NCI-H524 treated with DMSO at 0.1 percent for 48 hours (cell line): ENCODE measurements around the gene SFXN5.
"Not testable (repeated sequence)": the region's sequence is repeated elsewhere in the genome, so short reads cannot be mapped to it uniquely, and the experiment has no call there.

Source experiments
- DNase-seq: peaks from one replicate; lab custom pipeline; 2025; lab: John Stamatoyannopoulos, UW

The SFXN5 gene, protein sequence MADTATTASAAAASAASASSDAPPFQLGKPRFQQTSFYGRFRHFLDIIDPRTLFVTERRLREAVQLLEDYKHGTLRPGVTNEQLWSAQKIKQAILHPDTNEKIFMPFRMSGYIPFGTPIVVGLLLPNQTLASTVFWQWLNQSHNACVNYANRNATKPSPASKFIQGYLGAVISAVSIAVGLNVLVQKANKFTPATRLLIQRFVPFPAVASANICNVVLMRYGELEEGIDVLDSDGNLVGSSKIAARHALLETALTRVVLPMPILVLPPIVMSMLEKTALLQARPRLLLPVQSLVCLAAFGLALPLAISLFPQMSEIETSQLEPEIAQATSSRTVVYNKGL

DNA sequence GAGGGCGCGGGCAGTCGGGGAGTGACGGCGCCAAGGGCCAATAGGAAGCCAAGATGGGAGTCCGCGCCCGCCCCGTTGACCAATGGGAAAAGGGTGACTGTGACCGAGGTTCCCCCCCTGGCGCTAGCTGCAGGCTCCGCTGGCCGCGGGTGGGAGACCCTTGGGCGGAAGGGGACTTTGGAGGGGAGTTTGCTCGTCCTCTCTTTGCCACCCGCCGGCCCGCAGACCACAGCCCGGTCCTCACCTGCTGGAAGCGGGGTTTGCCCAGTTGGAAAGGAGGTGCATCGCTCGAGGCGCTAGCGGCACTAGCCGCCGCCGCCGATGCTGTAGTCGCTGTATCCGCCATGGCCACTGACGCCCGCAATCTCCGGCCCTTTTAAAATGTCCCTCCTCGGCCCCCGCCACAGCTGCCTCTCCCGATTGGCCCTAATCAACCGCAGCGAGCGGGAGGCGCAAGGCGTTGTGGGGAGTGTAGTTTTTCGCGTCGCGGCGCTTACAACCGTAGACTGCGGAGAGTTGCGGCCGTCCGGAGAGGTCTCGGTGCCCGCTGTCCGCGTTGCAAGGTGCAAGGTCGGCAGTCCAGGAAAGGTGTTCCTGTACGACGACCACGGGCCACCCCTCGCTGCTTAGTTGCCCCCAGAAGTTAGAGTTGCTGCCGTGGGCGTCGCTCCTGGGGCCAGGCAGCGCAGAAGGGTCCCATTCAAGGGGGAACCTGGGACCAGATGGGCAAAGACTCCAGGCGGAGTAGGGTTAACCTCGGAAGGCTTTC lies at the start of gene SFXN5:
SFXN5 (minus strand) TSS at position 353 of the 769 bp plus-strand sequence; CDS start at position 346, 7 bp downstream.
- DNase-seq, result peak; percentile 63

DNA sequence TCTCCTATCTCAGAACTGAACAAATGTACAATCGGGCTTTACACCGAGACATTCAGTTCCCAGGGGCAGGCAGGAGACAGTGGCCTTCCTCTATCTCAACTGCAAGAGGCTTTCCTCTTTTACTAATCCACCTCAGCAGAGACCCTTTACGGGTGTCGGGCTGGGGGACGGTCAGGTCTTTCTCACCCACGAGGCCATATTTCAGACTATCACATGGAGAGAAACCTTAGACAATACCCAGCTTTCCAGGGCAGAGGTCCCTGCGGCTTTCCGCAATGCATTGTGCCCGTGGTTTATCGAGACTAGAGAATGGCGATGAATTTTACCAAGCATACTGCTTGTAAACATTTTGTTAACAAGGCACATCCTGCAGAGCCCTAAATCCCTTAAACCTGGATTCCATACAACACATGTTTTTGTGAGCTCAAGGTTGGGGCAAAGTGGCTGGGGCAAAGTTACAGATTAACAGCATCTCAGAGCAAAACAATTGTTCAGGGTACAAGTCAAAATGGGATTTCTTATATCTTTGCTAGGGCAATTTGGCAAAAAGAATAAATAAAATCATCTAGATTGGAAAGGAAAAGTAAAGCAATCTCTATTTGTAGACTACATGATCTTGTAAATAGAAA lies 48.2 kb upstream of the SFXN5 start:
- not testable (repeated sequence) for DNase-seq

DNA sequence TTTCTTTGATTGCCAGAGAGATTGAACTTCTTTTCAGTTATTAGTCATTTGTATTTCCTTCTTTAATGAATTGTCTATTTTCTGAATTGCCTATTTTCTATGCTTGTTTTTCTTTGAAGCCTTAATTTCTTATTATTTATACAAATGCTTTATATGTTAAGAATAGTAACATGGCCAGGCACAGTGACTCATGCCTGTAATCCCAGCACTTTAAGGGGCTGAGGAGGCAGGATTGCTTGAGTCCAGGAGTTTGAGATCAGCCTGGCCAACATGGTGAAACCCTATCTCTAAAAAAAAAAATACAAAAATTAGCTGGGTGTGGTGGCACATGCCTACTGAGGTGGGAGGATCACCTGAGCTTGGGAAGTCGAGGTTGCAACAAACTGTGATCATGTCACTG lies 45.9 kb upstream of the SFXN5 start:
- no peak for DNase-seq

DNA sequence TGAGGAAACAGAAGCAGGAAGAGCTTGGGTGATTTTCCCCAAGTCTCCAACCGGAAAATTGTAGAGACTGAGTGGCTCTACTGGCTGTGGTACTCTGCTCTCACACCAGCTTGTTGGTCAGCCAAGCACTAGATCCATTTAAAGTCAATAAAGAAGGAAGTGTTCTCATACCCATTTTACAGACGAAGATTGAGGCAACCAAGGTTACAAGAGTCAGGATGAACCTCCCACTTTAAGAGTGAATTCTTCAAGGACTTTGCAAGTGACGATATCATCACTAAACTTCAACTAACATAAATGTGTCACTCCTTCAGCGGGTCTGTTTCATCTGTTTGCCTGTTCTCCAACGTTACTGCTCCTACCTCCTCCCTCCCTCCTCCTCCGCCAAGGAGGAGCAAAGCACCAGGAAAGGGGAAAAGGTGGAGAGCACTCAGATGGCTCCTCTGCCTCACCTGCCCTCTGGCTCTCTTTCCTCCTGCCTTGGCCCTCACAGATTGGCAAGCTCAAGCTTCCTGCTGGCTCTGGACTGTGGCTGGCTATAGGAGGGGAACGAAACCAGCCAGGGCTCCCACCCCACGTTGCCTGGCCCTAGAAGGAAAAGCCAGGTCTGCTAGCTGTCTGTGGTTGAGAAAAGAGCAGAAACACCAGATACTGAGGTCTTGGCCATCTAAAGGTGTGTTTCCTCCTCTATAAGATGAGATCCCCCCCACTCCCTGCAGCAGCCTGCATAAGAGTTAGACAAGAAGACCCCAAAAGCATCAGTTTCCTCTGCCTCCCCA lies 44.9 kb upstream of the SFXN5 start:
- no peak for DNase-seq

DNA sequence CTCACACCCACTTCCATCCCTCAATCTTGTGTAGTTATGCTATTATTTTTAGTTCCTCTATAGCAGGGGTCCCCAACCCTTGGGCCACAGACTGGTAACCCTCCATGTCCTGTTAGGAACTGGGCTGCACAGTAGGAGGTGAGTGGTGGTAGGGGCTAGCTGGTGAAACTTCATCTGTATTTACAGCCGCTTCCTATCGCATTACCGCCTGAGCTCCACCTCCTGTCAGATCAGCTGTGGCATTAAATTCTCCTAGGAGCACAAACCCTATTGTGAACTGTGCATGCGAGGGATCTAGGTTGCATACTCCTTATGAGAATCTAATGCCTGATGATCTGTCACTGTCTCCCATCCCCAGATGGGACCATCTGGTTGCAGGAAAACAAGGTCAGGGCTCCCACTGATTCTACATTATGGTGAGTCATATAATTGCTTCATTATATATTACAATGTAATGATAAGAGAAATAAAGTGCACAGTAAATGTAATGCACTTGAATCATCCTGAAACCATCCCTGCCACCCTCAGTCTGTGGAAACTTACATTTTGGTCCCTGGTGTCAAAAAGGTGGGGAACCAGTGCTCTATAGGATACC lies 42.9 kb upstream of the SFXN5 start:
- DNase-seq, result no peak

DNA sequence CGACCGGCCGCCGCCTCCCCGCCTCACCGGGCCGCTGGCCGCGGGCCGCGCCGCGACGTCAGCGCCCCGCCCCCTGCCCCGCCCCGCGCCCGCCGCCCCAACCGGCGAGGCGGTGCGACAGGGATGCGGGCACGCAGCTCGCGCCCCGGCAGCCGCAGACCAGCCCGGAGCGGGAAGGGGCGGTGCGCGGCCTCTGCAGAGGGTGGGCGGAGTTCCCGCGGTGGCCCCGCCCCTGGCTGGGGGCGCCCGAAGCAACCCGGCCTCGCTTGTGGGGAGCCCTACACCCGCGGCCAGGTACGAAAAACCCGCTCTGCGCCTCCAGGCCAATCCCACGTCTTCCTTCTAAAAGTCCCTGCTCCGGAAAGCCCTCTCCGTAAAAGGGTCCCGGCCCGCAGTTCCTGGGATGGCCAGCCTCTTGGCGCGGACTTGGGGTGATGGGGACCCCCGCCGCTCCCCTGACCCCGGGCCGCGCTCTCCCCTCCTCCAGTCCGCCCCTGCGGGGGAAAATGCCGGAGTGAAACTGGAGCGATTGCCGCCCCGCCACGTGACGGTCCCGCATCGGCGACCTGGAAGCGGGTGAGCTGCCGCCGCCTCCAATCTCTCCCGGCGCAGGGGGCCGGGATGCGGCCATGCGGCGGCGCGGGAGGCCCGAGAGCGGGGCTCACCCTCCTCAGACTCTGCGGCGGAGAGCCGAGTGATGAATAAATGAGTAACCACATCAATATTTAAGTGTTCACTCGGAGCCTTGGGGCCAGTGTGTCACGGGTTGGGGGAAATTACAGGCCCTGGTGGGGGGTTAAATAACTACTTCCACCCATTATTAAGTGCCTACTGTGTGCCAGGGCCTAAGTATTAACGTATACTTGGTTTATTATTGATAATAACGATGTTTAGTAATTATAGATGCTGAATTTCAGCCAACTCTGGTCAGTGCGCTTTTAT lies 41.7 kb upstream of the SFXN5 start, which contains the start of gene RAB11FIP5:
RAB11FIP5 (minus strand) TSS at position 36 of the 942 bp plus-strand sequence. CDS start 171 bp downstream, outside the sequence.
- no peak for DNase-seq

DNA sequence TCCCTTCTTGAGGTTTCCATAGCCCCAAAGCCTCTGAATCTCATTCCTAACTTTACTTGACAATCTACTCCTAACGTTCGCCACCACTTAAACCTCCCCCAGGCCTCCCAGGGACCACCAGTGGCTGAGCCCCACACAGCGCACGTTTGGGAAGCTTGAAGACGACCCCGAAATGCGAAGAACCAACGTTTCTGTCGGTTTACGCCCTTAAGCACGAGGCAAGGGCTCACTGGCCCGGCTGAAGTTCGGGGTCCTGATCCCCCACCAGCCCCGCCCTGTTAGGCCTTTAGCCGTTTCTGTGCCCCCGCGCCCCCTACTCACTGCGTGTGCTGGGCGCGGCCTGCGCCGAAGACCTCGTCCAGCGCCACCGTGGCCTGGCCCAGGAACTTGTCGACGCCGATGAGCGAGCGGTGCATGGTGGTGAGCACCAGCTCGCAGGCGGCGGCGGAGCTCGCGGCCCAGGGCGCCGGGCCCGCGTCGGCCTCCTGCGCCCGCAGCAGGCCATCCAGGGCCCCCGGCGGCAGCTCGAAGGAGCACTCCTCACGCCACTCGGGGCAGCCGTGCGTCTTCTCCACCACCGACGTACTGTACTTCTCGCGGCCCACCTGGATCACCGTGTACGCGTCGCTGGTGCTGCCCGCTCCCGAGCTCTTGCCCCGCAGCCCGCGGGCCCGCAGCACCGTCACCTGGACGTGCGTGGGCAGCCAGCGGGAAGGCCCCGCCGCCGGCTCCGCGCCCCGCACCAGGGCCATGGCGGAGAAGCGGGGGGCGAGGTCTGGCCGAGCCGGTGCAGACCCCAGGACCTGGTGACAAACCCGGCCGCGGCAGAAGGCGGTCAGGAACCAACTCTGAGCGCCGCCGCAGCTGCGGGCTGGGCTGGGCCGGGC lies 40.8 kb upstream of the SFXN5 start:
- no peak for DNase-seq

DNA sequence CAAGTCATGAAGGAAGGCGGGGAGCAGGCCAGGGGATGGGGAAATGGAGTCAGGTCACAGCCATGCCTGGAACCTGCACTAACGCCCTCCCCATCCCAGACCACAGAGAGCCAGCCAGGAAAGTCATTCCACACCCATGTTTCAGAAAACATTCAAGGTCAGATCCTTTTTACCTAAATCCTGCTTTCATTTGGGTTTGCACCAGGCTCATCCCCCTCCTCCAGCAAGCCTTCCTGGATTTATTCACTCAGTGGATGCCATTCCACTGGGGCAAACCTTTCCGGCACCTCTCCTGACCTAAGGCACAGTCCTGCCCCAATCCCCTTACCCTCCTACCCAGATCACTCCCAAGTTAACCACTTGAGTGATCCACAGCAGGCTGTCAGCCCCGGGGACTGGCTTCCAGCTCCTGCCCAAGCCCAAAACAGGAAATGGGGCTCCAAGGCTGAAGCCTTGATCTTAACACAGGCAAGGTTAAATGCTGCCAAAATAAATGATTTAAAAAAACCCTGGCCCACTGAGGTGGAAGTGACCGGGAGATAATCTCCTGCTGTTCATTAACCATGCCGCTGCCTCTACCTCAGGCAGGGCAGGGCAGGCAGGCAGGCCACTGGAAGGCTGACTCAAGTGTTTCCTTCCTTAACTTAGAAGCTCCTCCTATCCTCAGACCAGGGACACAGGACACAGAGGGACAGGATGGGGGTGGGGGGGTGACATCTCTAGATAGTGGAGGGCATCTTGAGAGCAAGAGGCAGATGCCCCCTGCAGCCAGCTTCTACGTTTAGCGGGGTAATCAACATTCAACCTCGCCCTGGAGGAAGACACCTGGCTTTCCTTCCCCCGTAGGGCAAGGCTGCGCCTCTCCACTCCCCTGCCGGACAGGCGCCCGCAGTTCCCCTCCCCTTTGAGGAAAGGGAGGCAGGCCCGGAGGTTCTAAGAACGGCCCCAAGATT lies 39.8 kb upstream of the SFXN5 start:
- no peak for DNase-seq

DNA sequence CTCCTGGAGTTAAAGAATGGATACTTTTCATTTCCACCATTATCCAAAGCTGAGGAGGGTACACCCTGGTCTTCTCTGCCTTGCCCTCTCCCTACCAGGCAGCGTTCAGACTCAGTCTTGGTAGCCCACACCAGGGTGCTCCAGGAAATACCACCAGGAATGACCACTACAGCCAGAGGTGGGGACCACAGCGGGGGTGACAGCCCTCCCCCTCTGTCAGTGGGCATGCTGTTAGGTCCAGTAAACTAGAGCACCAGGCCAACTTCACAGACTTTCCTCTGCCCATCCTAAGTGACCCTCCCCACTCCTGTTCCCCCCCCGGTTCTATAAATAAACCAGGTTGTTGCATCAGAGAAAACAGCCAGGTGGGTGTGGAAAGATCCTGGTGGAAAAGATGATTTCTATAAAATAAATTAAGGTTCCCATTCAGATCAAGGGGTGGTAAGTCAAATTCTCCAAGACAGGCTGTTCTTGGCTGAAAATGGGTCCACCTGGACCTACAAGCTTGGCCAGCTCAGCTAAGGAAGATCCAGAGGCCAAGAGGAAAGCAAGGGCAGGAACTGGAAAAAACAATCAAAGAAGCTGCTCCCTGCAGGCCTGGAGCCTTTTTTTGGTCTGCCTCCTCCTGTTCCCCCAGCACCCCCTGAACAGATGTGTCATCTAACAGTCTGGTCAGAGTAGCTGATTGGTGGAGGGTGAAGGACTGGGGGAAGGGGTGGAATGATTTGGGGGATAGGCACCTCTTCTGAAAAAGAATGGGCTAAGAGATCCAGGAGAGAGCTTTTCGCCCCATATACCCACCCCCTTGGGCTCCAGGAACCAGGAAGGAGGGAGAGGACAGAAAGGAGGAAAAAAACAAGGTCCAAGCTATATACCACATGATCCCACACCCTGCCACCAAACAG lies 38.9 kb upstream of the SFXN5 start:
- no peak for DNase-seq

DNA sequence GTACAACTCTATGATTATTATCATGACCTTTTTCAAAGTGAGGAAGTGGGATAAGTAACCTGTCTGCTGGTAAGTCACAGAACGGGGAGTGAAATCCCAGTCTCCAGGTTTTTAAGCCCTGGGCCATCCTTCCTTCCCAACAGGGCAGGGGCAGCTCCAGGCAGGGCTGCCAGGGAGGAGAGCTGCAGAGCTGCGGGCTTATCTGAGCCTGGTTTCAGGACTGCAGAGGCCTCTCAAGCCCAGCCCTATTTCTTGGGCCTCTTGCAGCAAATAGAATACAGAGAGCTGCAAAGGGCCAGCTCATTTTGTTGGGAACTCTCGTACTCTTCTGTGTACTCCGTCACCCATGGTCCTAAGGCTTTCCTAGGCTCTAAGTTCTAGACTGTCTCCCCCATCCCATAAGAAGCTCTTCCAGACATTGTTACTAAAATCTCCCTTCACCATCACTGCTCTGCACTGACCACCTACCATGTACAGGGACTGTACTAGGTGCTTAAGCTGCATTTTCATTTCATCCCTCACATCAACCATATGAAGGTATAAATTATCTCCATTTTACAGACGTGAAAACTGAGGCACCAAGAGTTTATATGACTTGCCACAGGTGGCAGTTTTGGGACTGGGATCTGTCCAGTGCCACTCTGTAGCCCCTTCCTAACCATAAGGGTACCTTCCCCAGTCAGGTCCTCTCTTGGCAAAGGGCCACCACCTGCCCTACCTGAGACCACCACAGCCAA lies 38.1 kb upstream of the SFXN5 start:
- no peak for DNase-seq

DNA sequence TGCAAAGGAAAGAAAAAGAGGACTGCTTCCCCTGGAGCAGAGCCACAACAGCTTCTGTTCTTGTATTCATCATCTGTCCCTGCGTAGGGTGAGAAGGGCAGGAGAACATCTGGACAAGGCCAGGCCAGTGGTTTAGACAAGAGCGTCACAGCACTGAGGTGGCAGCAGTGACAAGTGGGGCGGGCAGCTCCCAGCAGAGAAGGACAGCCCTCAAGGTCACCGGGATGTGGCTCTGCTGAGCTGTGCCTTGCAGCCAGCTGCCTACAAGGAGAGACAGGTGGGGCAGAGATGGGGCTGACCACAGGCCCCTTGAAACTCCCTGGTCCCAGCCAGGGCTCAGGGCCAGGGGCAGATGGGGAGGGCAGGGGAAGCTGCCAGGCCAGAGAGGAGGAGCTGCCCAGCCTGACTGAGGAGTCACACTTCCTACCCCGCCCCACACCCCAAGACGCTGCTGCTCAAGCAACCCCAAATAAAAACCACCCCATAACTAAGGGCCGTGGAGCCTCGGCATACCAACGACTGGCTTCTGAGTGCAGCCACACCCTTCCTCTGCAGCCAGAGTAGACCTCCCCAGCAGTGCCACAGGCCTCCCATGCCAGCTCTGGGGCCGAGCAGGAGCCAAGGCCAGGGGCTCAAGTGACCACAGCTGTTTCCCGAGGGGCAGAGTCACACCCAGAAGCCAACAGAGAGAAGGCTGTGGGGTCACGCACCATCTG lies 35.9 kb upstream of the SFXN5 start:
- no peak for DNase-seq

DNA sequence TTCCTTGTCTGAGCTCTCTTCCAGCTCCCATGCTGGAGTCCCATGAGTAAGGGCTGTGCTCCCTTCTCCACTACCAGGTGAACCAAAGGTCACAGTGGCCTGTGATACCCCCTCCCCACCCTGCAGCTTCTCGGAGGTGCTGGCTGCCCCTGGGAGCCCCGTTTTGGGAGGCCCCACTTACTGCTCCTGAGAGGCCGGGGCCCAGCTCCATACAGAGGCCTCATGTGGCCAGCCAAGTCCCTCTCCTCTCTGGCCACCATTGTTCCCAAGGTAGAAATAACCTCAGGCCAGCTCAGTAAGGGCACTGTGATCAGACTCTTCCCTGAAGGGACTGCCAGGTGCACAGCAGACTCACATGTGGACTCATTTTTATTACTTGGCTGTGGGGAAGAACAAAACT lies 35.3 kb upstream of the SFXN5 start:
- no peak for DNase-seq

DNA sequence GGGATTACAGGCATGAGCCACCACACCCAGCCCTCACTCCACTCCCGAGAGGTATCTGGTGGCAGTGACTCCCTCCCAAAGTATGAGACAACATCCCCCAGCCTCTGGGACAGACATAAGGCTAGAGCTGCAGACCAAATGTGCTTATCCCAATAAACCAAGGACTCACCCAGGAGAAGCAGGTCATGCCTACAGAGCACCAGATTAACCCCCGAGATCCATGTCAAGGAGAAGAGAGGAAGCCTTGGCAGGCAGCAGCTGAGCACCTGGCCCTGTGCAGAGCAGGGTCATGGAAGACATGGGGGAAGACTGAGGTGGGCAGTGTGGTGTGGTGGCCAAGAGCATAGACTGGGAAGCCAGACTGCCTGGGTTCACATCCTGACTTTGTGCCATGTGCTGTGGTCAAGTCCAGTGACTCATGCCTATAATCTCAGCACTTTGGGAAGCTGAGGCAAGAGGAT lies 34.0 kb upstream of the SFXN5 start:
- no peak for DNase-seq

DNA sequence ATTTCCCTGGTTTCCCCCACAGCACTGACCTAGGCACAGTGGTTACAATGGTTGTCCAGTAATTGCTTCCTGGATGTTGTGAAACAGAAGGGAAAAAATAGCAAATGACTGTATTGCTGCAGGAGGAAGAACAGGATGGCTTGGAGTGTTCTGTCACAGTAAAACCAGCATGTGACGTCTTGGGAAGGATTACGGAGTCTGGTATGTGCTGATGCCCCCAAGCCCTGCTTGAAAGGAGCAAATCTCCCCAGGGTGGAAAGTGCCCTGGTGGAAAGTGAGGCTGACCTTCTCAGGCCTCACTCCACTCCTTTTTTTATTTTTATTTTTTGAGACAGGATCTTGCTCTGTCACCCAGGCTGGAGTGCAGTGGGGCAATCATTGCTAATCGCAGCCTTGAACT lies 33.4 kb upstream of the SFXN5 start:
- no peak for DNase-seq

DNA sequence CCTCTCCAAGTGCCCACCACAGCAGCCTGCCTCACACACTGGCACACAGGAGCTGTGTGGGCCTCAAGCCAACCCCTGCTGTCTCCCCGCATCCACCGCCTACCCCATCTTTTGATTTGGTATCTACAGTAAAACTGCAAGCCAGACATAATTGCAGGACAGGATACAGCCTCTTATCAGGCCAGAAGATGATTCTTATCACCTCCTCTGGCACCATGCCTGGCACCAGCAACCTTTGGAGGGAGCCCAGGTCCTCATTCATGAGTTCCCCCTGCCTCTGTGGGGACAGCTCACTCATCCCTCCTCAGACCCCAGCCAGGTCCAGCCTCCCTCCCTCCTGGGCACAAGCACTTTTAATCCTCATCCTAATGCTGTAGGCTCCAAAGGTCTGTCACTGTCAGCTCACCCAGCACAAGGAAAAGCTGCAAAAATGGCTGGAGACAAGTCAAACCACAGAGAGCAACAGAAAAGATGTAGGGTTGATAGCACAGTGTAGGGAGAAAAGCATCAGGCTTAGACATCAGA lies 31.6 kb upstream of the SFXN5 start:
- no peak for DNase-seq
